Hepatocyte (in vitro differentiated cells): ENCODE data around the gene MGMT.

Source experiments
- CTCF ChIP-seq: fragments of 200-600 bp; sonication (generic); IDR thresholded peaks from 2 replicates; pipeline ENCODE4 v1.5.1; 2016; ENCODE audit warnings: antibody characterized with exemption, mild to moderate bottlenecking; ENCODE audit not compliant: poor library complexity
- EZH2 ChIP-seq: fragments of 200-600 bp; sonication (generic); IDR thresholded peaks from 2 replicates; pipeline ENCODE4 v1.6.1; 2016; ENCODE audit warnings: antibody characterized with exemption, mild to moderate bottlenecking, borderline replicate concordance
- EZH2phosphoT487 ChIP-seq: fragments of 200-600 bp; sonication (generic); IDR thresholded peaks from one replicate; pipeline ENCODE4 v1.6.1; 2018; ENCODE audit warnings: antibody characterized with exemption, mild to moderate bottlenecking, low read depth, moderate library complexity; ENCODE audit not compliant: unreplicated experiment, severe bottlenecking

GRCh38 chr10:129483430-129484010 is 16.5 kb downstream of the MGMT start:
- TF ChIP-seq CTCF: no peak
- no peak for TF ChIP-seq EZH2
- no peak for TF ChIP-seq EZH2phosphoT487
